Bone marrow (tissue), 2 donors: ENCODE results near the gene FABP3.

Experiments used
- DNase-seq, 2 donors: peaks; one replicate each; lab custom pipeline; 2025; lab: John Stamatoyannopoulos, UW

Gene FABP3

GRCh38 chr1:31371121-31371959 is 1.5 kb downstream of the FABP3 start:
- no peak for DNase-seq

GRCh38 chr1:31370565-31370964 is 2.3 kb downstream of the FABP3 start:
- no peak for DNase-seq

GRCh38 chr1:31370021-31370420 is 2.9 kb downstream of the FABP3 start:
- no peak for DNase-seq

GRCh38 chr1:31368611-31369107 is 4.2 kb downstream of the FABP3 start:
- DNase-seq: no peak

- DNase-seq: no peak
Measured at GRCh38 chr1:31366796-31367195, 6.1 kb downstream of the FABP3 start.

- DNase-seq: no peak
Measured at GRCh38 chr1:31364561-31365250, 8.2 kb downstream of the FABP3 start.

- DNase-seq: no peak
Measured at GRCh38 chr1:31362032-31362431, 10.8 kb downstream of the FABP3 start.

GRCh38 chr1:31361607-31362006 is 11.3 kb downstream of the FABP3 start:
- no peak for DNase-seq

- no peak for DNase-seq
Measured at GRCh38 chr1:31356427-31356826, 16.4 kb downstream of the FABP3 start.

- no peak for DNase-seq
Measured at GRCh38 chr1:31354283-31354682, 18.6 kb downstream of the FABP3 start.

- DNase-seq: no peak
Measured at GRCh38 chr1:31348449-31348848, 24.4 kb downstream of the FABP3 start.

GRCh38 chr1:31346785-31347184 is 26.1 kb downstream of the FABP3 start:
- DNase-seq: no peak

GRCh38 chr1:31345635-31346034 is 27.2 kb downstream of the FABP3 start:
- DNase-seq: no peak

GRCh38 chr1:31344503-31344902 is 28.4 kb downstream of the FABP3 start:
- no peak for DNase-seq

GRCh38 chr1:31336687-31337467 is 36.0 kb downstream of the FABP3 start:
- no peak for DNase-seq

- peak in 1 of 2 donors; percentile 21 for DNase-seq
Measured at GRCh38 chr1:31335007-31335406, 37.9 kb downstream of the FABP3 start.

GRCh38 chr1:31327381-31327780 is 45.5 kb downstream of the FABP3 start:
- no peak for DNase-seq

GRCh38 chr1:31326461-31326860 is 46.4 kb downstream of the FABP3 start:
- no peak for DNase-seq

- no peak for DNase-seq
Measured at GRCh38 chr1:31324992-31325391, 47.9 kb downstream of the FABP3 start.

- DNase-seq: no peak
Measured at GRCh38 chr1:31324093-31324492, 48.8 kb downstream of the FABP3 start.

- DNase-seq: no peak
Measured at GRCh38 chr1:31318146-31318545, 54.7 kb downstream of the FABP3 start.

GRCh38 chr1:31315902-31316301 is 57.0 kb downstream of the FABP3 start:
- no peak for DNase-seq
